K562 (cell line): ENCODE measurements around the gene CD36. TPM values are rescaled to one million over a fixed set of nuclear protein-coding genes. Genes with fewer than 3 reads are reported as not detected.

Source experiments
- ATAC-seq: fragments of 200-7000 bp; cut with Tn5 transposase; 3 replicates; pipeline ENCODE4 v1.9.1; 2020; ENCODE audit warnings: moderate library complexity
- BruUV-seq: library from RNA; stranded (reverse); fragments of 400-500 nt; replicated peaks from 2 replicates; lab custom pipeline; 2021; lab: Mats Ljungman, UMichigan
- CTCF ChIA-PET: fragments of 300-600 bp; formaldehyde crosslinking; extraction: SDS; loops from one replicate; lab custom pipeline; 2021; ENCODE audit warnings: low intra/inter-chr PET ratio; lab: Yijun Ruan, JAX
- POLR2A ChIA-PET: fragments of 300-600, 350-650 bp; sonication (Branson Sonifier 250); formaldehyde crosslinking; extraction: SDS; loops from one replicate; lab custom pipeline; 2021; ENCODE audit warnings: antibody characterized with exemption, inconsistent platforms; lab: Yijun Ruan, JAX
- DNase-seq, 4 experiments: peaks; one replicate each; pipeline versions ENCODE4 v3.0.0 to v3.0.0-alpha.2; 2011 to 2018; ENCODE audit warnings: low spot score in 3 of 4, mixed read lengths in 3 of 4; ENCODE audit errors: extremely low read depth in 1 of 4
- FAIRE-seq: peaks from 2 replicates; lab custom pipeline; 2011; peaks lifted over from hg19 to GRCh38; lab: Jason Lieb, UNC
- H2AFZ ChIP-seq: 2 replicates; pipeline ENCODE4 v1.6.0; 2011; ENCODE audit warnings: low read depth, low read length, control low read depth, inconsistent platforms
- H3K27ac ChIP-seq: fragments of 200-600 bp; 3 replicates; pipeline ENCODE4 v1.8.0; 2011; ENCODE audit warnings: low read depth, mild to moderate bottlenecking, control low read depth, inconsistent platforms, low read length, moderate library complexity, mixed read lengths; ENCODE audit errors: extremely low read depth
- H3K27me3 ChIP-seq, 2 experiments: fragments of 300-600 bp in 1 of 2; 2 replicates in 1 of 2; 3 replicates in 1 of 2; pipeline versions ENCODE4 v1.6.0 to v1.8.0; 2011; ENCODE audit warnings: inconsistent platforms in 2 of 2, low read length in 2 of 2, mild to moderate bottlenecking in 1 of 2, mixed read lengths in 1 of 2, moderate library complexity in 1 of 2; ENCODE audit not compliant: control insufficient read depth in 2 of 2, insufficient read depth in 2 of 2
- H3K36me3 ChIP-seq: fragments of 300-600 bp; 3 replicates; pipeline ENCODE4 v1.8.0; 2011; ENCODE audit warnings: mild to moderate bottlenecking, low read length, inconsistent platforms; ENCODE audit not compliant: control insufficient read depth, insufficient read depth
- H3K4me1 ChIP-seq, 2 experiments: fragments of 200-600 bp in 1 of 2; replicated peaks in 1 of 2; 2 replicates in 1 of 2; 3 replicates in 1 of 2; pipeline versions ENCODE4 v1.5.1 to v1.8.0; 2011; ENCODE audit warnings: inconsistent platforms in 2 of 2, low read length in 2 of 2, mild to moderate bottlenecking in 1 of 2, mixed read lengths in 1 of 2, moderate library complexity in 1 of 2; ENCODE audit not compliant: control insufficient read depth in 2 of 2, insufficient read depth in 2 of 2
- H3K4me2 ChIP-seq: 2 replicates; pipeline ENCODE4 v1.6.1; 2011; ENCODE audit warnings: low read length, control low read depth, inconsistent platforms, mixed read lengths; ENCODE audit not compliant: insufficient read depth
- H3K4me3 ChIP-seq: fragments of 200-600 bp; sonication (generic), shearing (Covaris generic); 2 replicates; pipeline ENCODE4 v1.5.1; 2016; ENCODE audit warnings: control low read depth, inconsistent platforms
- H3K79me2 ChIP-seq: fragments of 200-600 bp; 3 replicates; pipeline ENCODE4 v1.8.0; 2011; ENCODE audit warnings: low read length, inconsistent platforms; ENCODE audit not compliant: control insufficient read depth, insufficient read depth
- H3K9ac ChIP-seq, 2 experiments: 2 replicates each; pipeline versions ENCODE4 v1.6.0 to v1.6.1; 2011; ENCODE audit warnings: low read depth in 2 of 2, low read length in 2 of 2, control low read depth in 1 of 2, inconsistent platforms in 1 of 2, mild to moderate bottlenecking in 1 of 2, mixed read lengths in 1 of 2; ENCODE audit not compliant: insufficient read depth in 1 of 2
- H3K9me1 ChIP-seq: one replicate; pipeline ENCODE4 v1.6.0; 2011; ENCODE audit warnings: inconsistent platforms, mild to moderate bottlenecking, low read length, moderate library complexity; ENCODE audit not compliant: control insufficient read depth, insufficient read depth
- H3K9me3 ChIP-seq: replicated peaks from 2 replicates; pipeline ENCODE4 v1.5.1; 2011; ENCODE audit warnings: low read depth, low read length, inconsistent platforms; ENCODE audit not compliant: control insufficient read depth, insufficient read depth
- H4K20me1 ChIP-seq: replicated peaks from 2 replicates; pipeline ENCODE4 v1.6.1; 2011; ENCODE audit warnings: low read length, inconsistent platforms, mixed read lengths; ENCODE audit not compliant: control insufficient read depth, insufficient read depth
- CBFB ChIP-seq: sonication (generic); formaldehyde crosslinking; IDR thresholded peaks from 2 replicates; pipeline ENCODE4 v1.4.0; 2020; ENCODE audit warnings: mild to moderate bottlenecking, missing genetic modification reagents
- DLX4 ChIP-seq: fragments of 250-450 bp; sonication (Bioruptor Pico); IDR thresholded peaks from 2 replicates; pipeline ENCODE4 v1.6.1; 2021; ENCODE audit warnings: mild to moderate bottlenecking
- FOXK2 ChIP-seq, 2 experiments: fragments of 450-650 bp; IDR thresholded peaks in 1 of 2; conservative IDR thresholded peaks in 1 of 2; 2 replicates each; pipeline ENCODE4 v1.6.1; 2016; ENCODE audit warnings: low read depth in 2 of 2, mild to moderate bottlenecking in 1 of 2
- ID3 ChIP-seq, 2 experiments: fragments of 250-450 bp in 1 of 2; fragments of 450-650 bp in 1 of 2; sonication (Bioruptor Pico) in 1 of 2; IDR thresholded peaks; 2 replicates each; pipeline versions ENCODE4 v1.6.1 to v1.8.0; 2016 to 2021; ENCODE audit warnings: mild to moderate bottlenecking in 2 of 2, moderate library complexity in 2 of 2, missing compliant biosample characterization in 1 of 2, missing genetic modification characterization in 1 of 2
- KDM5B ChIP-seq: fragments of 200-600 bp; sonication (generic); IDR thresholded peaks from 2 replicates; pipeline ENCODE4 v1.6.1; 2012; ENCODE audit warnings: low read depth, mild to moderate bottlenecking, moderate library complexity, low read length, control low read depth, inconsistent platforms; ENCODE audit not compliant: insufficient replicate concordance
- KLF6 ChIP-seq: fragments of 250-450 bp; sonication (Bioruptor Pico); IDR thresholded peaks from 2 replicates; pipeline ENCODE4 v1.4.0; 2020; ENCODE audit warnings: mild to moderate bottlenecking, moderate library complexity, borderline replicate concordance
- MAFF ChIP-seq: IDR thresholded peaks from 2 replicates; pipeline ENCODE4 v1.6.1; 2012; ENCODE audit warnings: low read length, improper control_type of control experiment
- NUFIP1 ChIP-seq: fragments of 450-650 bp; IDR thresholded peaks from 2 replicates; pipeline ENCODE4 v1.6.1; 2018; ENCODE audit not compliant: partially characterized antibody
- SIN3B ChIP-seq: fragments of 450-650 bp; IDR thresholded peaks from 2 replicates; pipeline ENCODE4 v1.6.1; 2017; ENCODE audit warnings: low read depth, mild to moderate bottlenecking, moderate library complexity
- SRSF9 ChIP-seq: fragments of 200-400 bp; formaldehyde crosslinking; IDR thresholded peaks from 2 replicates; pipeline ENCODE4 v1.6.1; 2017; ENCODE audit warnings: low read depth, low read length, borderline replicate concordance
- TCF3 ChIP-seq: sonication (generic); formaldehyde crosslinking; IDR thresholded peaks from 2 replicates; pipeline ENCODE4 v1.4.0; 2020; ENCODE audit warnings: mild to moderate bottlenecking, missing genetic modification reagents
- U2AF2 ChIP-seq: fragments of 200-400 bp; formaldehyde crosslinking; optimal IDR thresholded peaks from 2 replicates; pipeline ENCODE3; 2017; ENCODE audit warnings: low read depth, mild to moderate bottlenecking, low read length
- ZFP36 ChIP-seq: fragments of 150-350 bp; IDR thresholded peaks from 2 replicates; pipeline ENCODE4 v1.6.1; 2018; ENCODE audit warnings: low read length, low read depth; ENCODE audit not compliant: partially characterized antibody
- ZFPM2 ChIP-seq: fragments of 250-450 bp; sonication (Bioruptor Pico); IDR thresholded peaks from 2 replicates; pipeline ENCODE4 v1.5.1; 2022; ENCODE audit warnings: mild to moderate bottlenecking
- ZNF124 ChIP-seq: sonication (generic); formaldehyde crosslinking; IDR thresholded peaks from 2 replicates; pipeline ENCODE4 v1.8.1; 2022; ENCODE audit warnings: missing genetic modification reagents
- ZNF347 ChIP-seq: fragments of 450-650 bp; formaldehyde crosslinking; IDR thresholded peaks from 2 replicates; pipeline ENCODE4 v1.4.0; 2020; ENCODE audit warnings: low read depth, mild to moderate bottlenecking, moderate library complexity
- ZNF445 ChIP-seq: fragments of 250-450 bp; sonication (Bioruptor Pico); IDR thresholded peaks from 2 replicates; pipeline ENCODE4 v1.4.0; 2020; ENCODE audit warnings: low read depth, mild to moderate bottlenecking, moderate library complexity
- ZNF696 ChIP-seq: fragments of 250-450 bp; sonication (Bioruptor Pico); conservative IDR thresholded peaks from 2 replicates; pipeline ENCODE4 v1.4.0; 2020; ENCODE audit warnings: mild to moderate bottlenecking, moderate library complexity
- WGBS: fragments of 100-300 bp; shearing (Covaris generic); methylation state at CpG from one replicate; pipeline ENCODE4 v1.1.6; 2016; ENCODE audit warnings: low coverage, mixed read lengths; ENCODE audit not compliant: insufficient coverage; ENCODE audit errors: missing lambda C conversion rate; 5-methylcytosine and 5-hydroxymethylcytosine counted together
- in situ Hi-C: fragments of 300-500 bp; cut with MboI; formaldehyde crosslinking; loops from 4 replicates; pipeline ENCODE4 v1.15.0; 2018; ENCODE audit warnings: inconsistent platforms, mixed read lengths
- intact Hi-C: fragments of 100-400 bp; cut with micrococcal nuclease; formaldehyde crosslinking; loops from 2 replicates; pipeline ENCODE4 v1.14.2; 2022
- polyA plus RNA-seq, 8 experiments: library from polyadenylated mRNA; depleted of rRNA in 4 of 8; stranded (reverse) in 5 of 8; unstranded in 3 of 8; fragments of >200 nt; fragmentation: Nextera tagmentation in 2 of 8; fragmentation: Illumina TruSeq in 1 of 8; extraction: Ambion mirVana in 2 of 8; extraction: Trizol in 1 of 8; gene quantifications; 2 replicates each; pipeline versions ENCODE4 v1.2.1 to v1.2.3, GENCODE V29; 2011 to 2014; ENCODE audit warnings: inconsistent platforms in 1 of 8, missing spikeins in 1 of 8
- total RNA-seq, 7 experiments: library from RNA; depleted of rRNA in 6 of 7; stranded (reverse); fragments of >200 nt in 6 of 7; fragmentation: Illumina TruSeq in 2 of 7; extraction: Trizol in 2 of 7; gene quantifications; 2 replicates each; pipeline versions ENCODE4 v1.2.1 to v1.2.3, GENCODE V29; 2011 to 2021; ENCODE audit warnings: low replicate concordance in 1 of 7

The CD36 gene
- total and polyA plus RNA-seq, 9 of the 15 experiments (the other 6 are each of a cell fraction or from before 2014, with no cell fraction given) = 0.09 to 4.0 (median 0.42) TPM

GRCh38 chr7:80699721-80700256, 61.3 kb downstream of the CD36 start:
- POLR2A ChIA-PET = no interaction called here
- intact Hi-C loops (loop anchor here (2.0 to 10.0 kb wide), 4 partner anchors 215 to 771 kb away; partner anchors contain the start of gene SEMA3C), in situ Hi-C loops (loop anchor here (10.0 kb wide), 1 partner anchor 775 kb away; no protein-coding TSS in a partner anchor)
- no peak for FAIRE-seq
- Histone ChIP-seq H3K9me3 (no peaks in the 10 kb centered on the region), H3K9me1 (no peaks in the 10 kb centered on the region), H3K4me2 (no peak overlapping the region), H3K27me3 (no peaks in the 10 kb centered on the region), H3K4me1 (no peaks in the 10 kb centered on the region), H4K20me1 (no peaks in the 10 kb centered on the region), H2AFZ (no peak overlapping the region), H3K79me2 (no peaks in the 10 kb centered on the region), H3K27ac (no peak overlapping the region), H3K36me3 (no peaks in the 10 kb centered on the region), H3K4me3 (no peak overlapping the region), H3K9ac (no peak overlapping the region)
- CTCF ChIA-PET = interaction anchor here (1.4 kb wide), 2 partner anchors 758 to 771 kb away, joined by 6 to 11 read pairs; no protein-coding TSS in a partner anchor
- BruUV-seq = no TSS peak
- TF ChIP-seq SRSF9 (no peak), NUFIP1 (no peak), KDM5B (no peak), ZFPM2 (CRISPR knock-in tag) (no peak), TCF3 (CRISPR knock-in tag) (no peak), ZNF445 (CRISPR knock-in tag) (no peak), CBFB (CRISPR knock-in tag) (no peak), ZNF347 (CRISPR knock-in tag) (no peak), DLX4 (CRISPR knock-in tag) (no peak), MAFF (no peak), SIN3B (no peak), ID3 (CRISPR knock-in tag; IDR thresholded peaks at IDR 0.05) (no peak), ID3 (tag; IDR thresholded peaks at IDR 0.05) (no peak), ZFP36 (no peak), ZNF124 (CRISPR knock-in tag) (no peak), KLF6 (CRISPR knock-in tag) (no peak), U2AF2 (no peak), ZNF696 (no peak), FOXK2 (conservative IDR thresholded peaks at IDR 0.05 in 1 of 2, IDR thresholded peaks at IDR 0.05 in 1 of 2; ENCODE audit: low read depth in 2 of 2) (no peak)
- no peak for ATAC-seq
- no peak for DNase-seq
- 8% methylated on average over 4 of the region's 4 CpGs for WGBS
